ENCODE results near the gene STK11IP. TPM values are rescaled to one million over a fixed set of nuclear protein-coding genes. Genes with fewer than 3 reads are reported as not detected.

Gene STK11IP
- total and polyA plus RNA-seq, 3 donors from 2014 or later = 81.9 to 134 (median 130) TPM

DNA sequence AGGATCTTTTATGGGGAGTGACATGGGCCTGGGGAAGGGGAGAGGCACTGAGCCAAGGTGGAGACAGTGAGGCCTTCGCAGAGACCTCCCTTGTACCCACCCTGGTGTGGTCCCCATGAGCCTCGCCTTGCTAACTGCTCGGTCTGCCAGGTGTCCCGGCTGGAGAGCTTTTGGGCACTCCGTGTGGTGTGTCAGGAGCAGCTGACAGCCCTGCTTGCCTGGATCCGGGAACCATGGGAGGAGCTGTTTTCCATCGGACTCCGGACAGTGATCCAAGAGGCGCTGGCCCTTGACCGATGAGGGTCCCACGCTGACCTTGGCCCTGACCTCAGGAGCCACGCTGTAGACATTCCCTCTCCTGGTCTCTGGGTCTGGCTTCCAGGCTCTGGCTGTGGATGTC, 18.2 kb downstream of the STK11IP start:
- TF ChIP-seq POLR2A (IDR thresholded peaks at IDR 0.05) = no peak
- TF ChIP-seq, protein P1, sequence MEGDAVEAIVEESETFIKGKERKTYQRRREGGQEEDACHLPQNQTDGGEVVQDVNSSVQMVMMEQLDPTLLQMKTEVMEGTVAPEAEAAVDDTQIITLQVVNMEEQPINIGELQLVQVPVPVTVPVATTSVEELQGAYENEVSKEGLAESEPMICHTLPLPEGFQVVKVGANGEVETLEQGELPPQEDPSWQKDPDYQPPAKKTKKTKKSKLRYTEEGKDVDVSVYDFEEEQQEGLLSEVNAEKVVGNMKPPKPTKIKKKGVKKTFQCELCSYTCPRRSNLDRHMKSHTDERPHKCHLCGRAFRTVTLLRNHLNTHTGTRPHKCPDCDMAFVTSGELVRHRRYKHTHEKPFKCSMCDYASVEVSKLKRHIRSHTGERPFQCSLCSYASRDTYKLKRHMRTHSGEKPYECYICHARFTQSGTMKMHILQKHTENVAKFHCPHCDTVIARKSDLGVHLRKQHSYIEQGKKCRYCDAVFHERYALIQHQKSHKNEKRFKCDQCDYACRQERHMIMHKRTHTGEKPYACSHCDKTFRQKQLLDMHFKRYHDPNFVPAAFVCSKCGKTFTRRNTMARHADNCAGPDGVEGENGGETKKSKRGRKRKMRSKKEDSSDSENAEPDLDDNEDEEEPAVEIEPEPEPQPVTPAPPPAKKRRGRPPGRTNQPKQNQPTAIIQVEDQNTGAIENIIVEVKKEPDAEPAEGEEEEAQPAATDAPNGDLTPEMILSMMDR (IDR thresholded peaks at IDR 0.05) = no peak
- Histone ChIP-seq H3K27me3 (no peaks in the 10 kb centered on the region), H3K4me3 (no peak overlapping the region), H3K4me1 (peaks cover 31% of the 10 kb centered on the region), H3K27ac (no peak overlapping the region), H3K36me3 (ENCODE audit: low read depth, missing control alignments) (no peaks in the 10 kb centered on the region), H3K9me3 (no peaks in the 10 kb centered on the region)
- intact Hi-C loops (cut with DNase I; ENCODE audit: low total_unique reads) = no loop called here
- WGBS, 2 donors = 67 to 80% methylated on average over 2 to 12 of the region's 12 CpGs
- DNase-seq = peak; percentile 67

DNA sequence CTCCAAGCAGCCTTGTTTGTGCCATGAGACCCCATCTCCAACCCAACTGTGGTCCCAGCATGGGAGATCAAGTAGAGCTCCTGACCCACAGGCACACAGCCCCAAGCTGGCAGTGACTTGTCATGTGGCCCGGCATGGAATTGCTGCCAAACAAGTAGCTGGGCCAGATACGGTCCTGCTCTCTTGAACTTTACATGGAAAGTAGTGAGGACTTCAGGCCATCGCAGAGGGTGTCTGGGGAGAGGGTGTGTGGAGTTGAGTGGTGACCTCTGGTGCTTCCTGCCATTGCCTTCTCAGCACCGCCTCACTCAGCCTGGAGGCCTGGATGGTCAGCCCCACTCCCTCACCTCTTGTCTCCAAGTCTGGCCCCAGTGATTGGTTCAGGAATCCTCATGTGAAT, 18.9 kb downstream of the STK11IP start:
- Histone ChIP-seq H3K36me3 (ENCODE audit: low read depth, missing control alignments) (no peaks in the 10 kb centered on the region), H3K9me3 (no peaks in the 10 kb centered on the region), H3K4me3 (no peak overlapping the region), H3K4me1 (peaks cover 24% of the 10 kb centered on the region), H3K27me3 (no peaks in the 10 kb centered on the region), H3K27ac (no peak overlapping the region)
- TF ChIP-seq POLR2A (IDR thresholded peaks at IDR 0.05) = no peak
- TF ChIP-seq, protein P1 (IDR thresholded peaks at IDR 0.05) = no peak
- 84 to 85% methylated on average over 4 of the region's 4 CpGs for WGBS, 2 donors
- intact Hi-C loops (cut with DNase I; ENCODE audit: low total_unique reads) = no loop called here
- peak; percentile 46 for DNase-seq

DNA sequence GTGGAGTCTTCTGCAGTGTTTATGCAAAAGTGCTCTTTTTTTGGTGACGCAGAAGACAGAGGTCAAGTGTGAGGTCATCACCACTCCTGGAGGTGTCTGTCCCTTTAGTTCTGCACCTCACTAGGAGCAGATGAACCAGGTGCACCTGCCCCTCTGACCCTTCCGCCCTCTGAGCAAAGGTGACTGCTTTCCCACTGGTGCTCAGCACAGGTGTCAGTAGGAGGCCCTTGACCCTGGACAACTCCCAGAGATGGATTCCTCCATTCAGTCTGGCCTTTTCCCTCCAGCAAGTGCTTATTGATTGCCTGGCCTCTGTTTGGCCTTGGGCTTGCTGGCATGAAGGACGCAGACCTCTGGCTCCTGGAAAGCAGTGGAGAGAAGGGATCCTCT, 21.1 kb downstream of the STK11IP start:
- 64 to 84% methylated on average over 3 of the region's 3 CpGs for WGBS, 2 donors

DNA sequence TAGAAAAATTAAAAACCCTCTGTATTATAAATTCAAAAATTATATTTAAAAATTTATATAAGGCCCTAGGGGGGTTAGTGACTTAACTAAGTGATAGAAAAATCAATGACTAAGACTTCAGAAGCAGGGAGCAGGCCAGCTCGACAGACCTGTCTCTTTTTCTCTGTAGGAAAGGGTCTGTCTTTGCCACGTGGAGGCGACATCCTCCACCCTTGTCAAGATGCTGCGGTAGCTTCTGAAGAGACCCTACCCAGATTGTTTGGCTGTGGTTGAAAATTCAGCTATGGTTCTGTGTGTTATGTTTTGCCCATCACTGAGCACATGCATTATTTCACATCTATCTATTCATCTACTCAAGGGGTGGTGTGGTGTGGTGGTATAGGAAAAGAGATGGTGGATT, 21.6 kb downstream of the STK11IP start:
- H3K36me3 ChIP-seq (ENCODE audit: low read depth, missing control alignments) = no peaks in the 10 kb centered on the region
- H3K4me1 ChIP-seq = peaks cover 13% of the 10 kb centered on the region
- intact Hi-C loops (cut with DNase I; ENCODE audit: low total_unique reads) = no loop called here
- no peaks in the 10 kb centered on the region for H3K27me3 ChIP-seq
- TF ChIP-seq POLR2A (IDR thresholded peaks at IDR 0.05) = no peak
- TF ChIP-seq, protein P1 (IDR thresholded peaks at IDR 0.05) = no peak
- no peak for DNase-seq
- no peak overlapping the region for H3K4me3 ChIP-seq
- H3K27ac ChIP-seq = no peak overlapping the region
- 72 to 77% methylated on average over 4 of the region's 4 CpGs for WGBS, 2 donors
- no peaks in the 10 kb centered on the region for H3K9me3 ChIP-seq

More for the DNA sequence above, 21.1 kb downstream of the STK11IP start:
- Histone ChIP-seq H3K27ac (no peak overlapping the region), H3K9me3 (no peaks in the 10 kb centered on the region), H3K27me3 (no peaks in the 10 kb centered on the region), H3K4me3 (no peak overlapping the region), H3K36me3 (ENCODE audit: low read depth, missing control alignments) (no peaks in the 10 kb centered on the region), H3K4me1 (peaks cover 13% of the 10 kb centered on the region)
- intact Hi-C loops (cut with DNase I; ENCODE audit: low total_unique reads) = no loop called here
- TF ChIP-seq, protein P1 (IDR thresholded peaks at IDR 0.05) = no peak
- TF ChIP-seq POLR2A (IDR thresholded peaks at IDR 0.05) = no peak
- DNase-seq = no peak

DNA sequence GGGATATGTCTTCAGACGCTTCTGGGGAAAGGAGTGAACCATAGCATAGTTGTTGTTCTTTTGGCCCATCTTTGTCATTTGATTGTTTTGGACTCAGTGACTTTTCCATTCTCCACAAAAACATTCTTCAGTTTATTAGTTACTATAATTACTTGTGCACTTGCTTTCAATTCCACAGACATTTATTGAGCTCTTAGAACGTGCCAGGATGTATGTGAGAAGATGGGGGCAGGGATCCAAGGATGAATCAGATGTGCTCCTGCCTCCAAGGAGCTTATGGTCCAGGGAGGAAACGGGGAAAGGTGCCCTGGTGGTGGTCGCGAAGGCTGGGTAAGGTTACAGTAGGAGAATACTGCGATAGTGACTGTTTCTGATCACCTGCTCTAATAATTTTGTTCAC, 22.9 kb downstream of the STK11IP start:
- Histone ChIP-seq H3K36me3 (ENCODE audit: low read depth, missing control alignments) (no peaks in the 10 kb centered on the region), H3K4me3 (no peak overlapping the region), H3K4me1 (peaks cover 12% of the 10 kb centered on the region), H3K9me3 (no peaks in the 10 kb centered on the region), H3K27me3 (no peaks in the 10 kb centered on the region), H3K27ac (no peak overlapping the region)
- intact Hi-C loops (cut with DNase I; ENCODE audit: low total_unique reads) = no loop called here
- 85 to 88% methylated on average over 6 of the region's 6 CpGs for whole genome bisulfite sequencing, 2 donors
- no peak for DNase-seq
- TF ChIP-seq, protein P1 (IDR thresholded peaks at IDR 0.05) = no peak
- no peak for TF ChIP-seq POLR2A (IDR thresholded peaks at IDR 0.05)
